Measurements from ENCODE around the gene COMP. TPM values are rescaled to one million over a fixed set of nuclear protein-coding genes. Genes with fewer than 3 reads are reported as not detected.

COMP gene
- total RNA-seq, 4 donors from 2014 or later = 0.76 TPM; not detected in 3

GRCh38 chr19:18738961-18739690 is 52.0 kb downstream of the COMP start:
- Histone ChIP-seq H3K27ac (no peak overlapping the region), H3K4me1 (peaks cover 0 to 5% of the 10 kb centered on the region in 2 donors), H3K36me3 (no peaks in the 10 kb centered on the region), H3K27me3 (no peaks in the 10 kb centered on the region), H3K4me3 (no peak overlapping the region), H3K9me3 (no peaks in the 10 kb centered on the region)
- TF ChIP-seq POLR2A (IDR thresholded peaks at IDR 0.05) (no peak), CTCF (IDR thresholded peaks at IDR 0.05) (no peak)
- DNase-seq = no peak
- intact Hi-C loops (cut with DNase I; ENCODE audit: low total_unique reads) = no loop called here

- H3K27ac ChIP-seq = no peak overlapping the region
- intact Hi-C loops (cut with DNase I; ENCODE audit: low total_unique reads) = no loop called here
- peaks cover 0 to 5% of the 10 kb centered on the region in 2 donors for H3K4me1 ChIP-seq
Observed at GRCh38 chr19:18737954-18738351, 53.2 kb downstream of the COMP start.

GRCh38 chr19:18737337-18737953 is 53.7 kb downstream of the COMP start:
- no peaks in the 10 kb centered on the region for H3K36me3 ChIP-seq
- H3K4me3 ChIP-seq = no peak overlapping the region
- no peak for TF ChIP-seq POLR2A (IDR thresholded peaks at IDR 0.05)
- TF ChIP-seq CTCF (IDR thresholded peaks at IDR 0.05) = no peak
- H3K9me3 ChIP-seq = no peaks in the 10 kb centered on the region
- no peak overlapping the region for H3K27ac ChIP-seq
- H3K4me1 ChIP-seq = peaks cover 0 to 5% of the 10 kb centered on the region in 2 donors
- no peaks in the 10 kb centered on the region for H3K27me3 ChIP-seq
- no peak for DNase-seq
- intact Hi-C loops (cut with DNase I; ENCODE audit: low total_unique reads) = no loop called here

More at GRCh38 chr19:18737954-18738351, 53.2 kb downstream of the COMP start:
- DNase-seq = no peak
- Histone ChIP-seq H3K4me3 (no peak overlapping the region), H3K36me3 (no peaks in the 10 kb centered on the region), H3K9me3 (no peaks in the 10 kb centered on the region), H3K27me3 (no peaks in the 10 kb centered on the region)
- TF ChIP-seq POLR2A (IDR thresholded peaks at IDR 0.05) (no peak), CTCF (IDR thresholded peaks at IDR 0.05) (no peak)

GRCh38 chr19:18736415-18737336 is 54.4 kb downstream of the COMP start:
- intact Hi-C loops (cut with DNase I; ENCODE audit: low total_unique reads) = no loop called here
- DNase-seq = no peak
- no peaks in the 10 kb centered on the region for H3K36me3 ChIP-seq
- H3K27ac ChIP-seq = no peak overlapping the region
- TF ChIP-seq CTCF (IDR thresholded peaks at IDR 0.05) (no peak), POLR2A (IDR thresholded peaks at IDR 0.05) (no peak)
- peaks cover 0 to 2% of the 10 kb centered on the region in 2 donors for H3K4me1 ChIP-seq
- no peaks in the 10 kb centered on the region for H3K27me3 ChIP-seq
- no peaks in the 10 kb centered on the region for H3K9me3 ChIP-seq
- H3K4me3 ChIP-seq = no peak overlapping the region
